C4-2B (cell line): ENCODE data around the gene NDP.

ENCODE experiments used
- CTCF ChIP-seq: fragments of 450-650 bp; conservative IDR thresholded peaks from 2 replicates; pipeline ENCODE4 v1.5.1; 2017; ENCODE audit warnings: mild to moderate bottlenecking
- ZFX ChIP-seq: fragments of 450-650 bp; IDR thresholded peaks from 2 replicates; pipeline ENCODE4 v1.6.1; 2017

GRCh38 chrX:44012484-44013096 lies 39.4 kb upstream of the NDP start:
- no peak for TF ChIP-seq CTCF
- TF ChIP-seq ZFX = no peak
